Hypothalamus (tissue), 51 donors: ENCODE results near the gene INPP5K.
"Not testable (repeated sequence)": the region's sequence is repeated elsewhere in the genome, so short reads cannot be mapped to it uniquely, and the experiment has no call there.

Experiments
- DNase-seq, 51 donors: peaks; one replicate each; lab custom pipeline; 2025; lab: John Stamatoyannopoulos, UW

INPP5K gene

GRCh38 chr17:1551741-1552140 is 35.3 kb upstream of the INPP5K start:
- no peak for DNase-seq

- DNase-seq, result no peak
Measured at GRCh38 chr17:1548032-1548431, 31.6 kb upstream of the INPP5K start.

GRCh38 chr17:1546292-1546922 is 30.0 kb upstream of the INPP5K start:
- DNase-seq, result no peak

GRCh38 chr17:1545618-1546017 is 29.2 kb upstream of the INPP5K start:
- no peak for DNase-seq

- DNase-seq, result no peak
Measured at GRCh38 chr17:1542316-1542715, 25.9 kb upstream of the INPP5K start.

GRCh38 chr17:1541367-1541904 is 25.0 kb upstream of the INPP5K start:
- no peak for DNase-seq

- no peak for DNase-seq
Measured at GRCh38 chr17:1539811-1540210, 23.4 kb upstream of the INPP5K start.

GRCh38 chr17:1535737-1536136 is 19.3 kb upstream of the INPP5K start:
- no peak for DNase-seq

- no peak for DNase-seq
Measured at GRCh38 chr17:1533661-1534325, 17.4 kb upstream of the INPP5K start.

GRCh38 chr17:1532836-1533602 is 16.6 kb upstream of the INPP5K start:
- DNase-seq, result no peak

GRCh38 chr17:1529863-1530262 is 13.5 kb upstream of the INPP5K start:
- no peak for DNase-seq

- DNase-seq, result not testable (repeated sequence)
Measured at GRCh38 chr17:1526876-1527275, 10.5 kb upstream of the INPP5K start.

- DNase-seq, result no peak
Measured at GRCh38 chr17:1522626-1523025, 6.2 kb upstream of the INPP5K start.

GRCh38 chr17:1521086-1521640 is 4.8 kb upstream of the INPP5K start:
- no peak for DNase-seq

GRCh38 chr17:1519678-1520077 is 3.3 kb upstream of the INPP5K start:
- DNase-seq, result no peak

GRCh38 chr17:1518410-1518809 is 2.0 kb upstream of the INPP5K start:
- no peak for DNase-seq

GRCh38 chr17:1515640-1516387 is 598 bp downstream of the INPP5K start:
- DNase-seq, result peak in 14 of 51 donors; percentile 11 to 59 (median 32)

- no peak for DNase-seq
Measured at GRCh38 chr17:1512351-1512750, 4.1 kb downstream of the INPP5K start.

- DNase-seq, result peak in 3 of 51 donors; percentile 10 to 24 (median 24)
Measured at GRCh38 chr17:1511756-1512321, 4.6 kb downstream of the INPP5K start.

- DNase-seq, result no peak
Measured at GRCh38 chr17:1511290-1511689, 5.1 kb downstream of the INPP5K start.
